ENCODE results near the gene PGRMC2.

PGRMC2 gene

GRCh38 chr4:128220286-128221235 lies 67.1 kb downstream of the PGRMC2 start:
- peak; percentile 15 for DNase-seq (ENCODE audit: low spot score)

Data from Ammon's horn (tissue), 1 donor.